GM03348 (cell line): ENCODE data around the gene IMMP1L.
"Not testable (repeated sequence)": the region's sequence is repeated elsewhere in the genome, so short reads cannot be mapped to it uniquely, and the experiment has no call there.

Experiments
- DNase-seq: peaks from one replicate; pipeline ENCODE4 v3.0.0; 2012; ENCODE audit warnings: low spot score

The IMMP1L gene

GRCh38 chr11:31509429-31510345, at the start of gene IMMP1L, which contains the start of gene ELP4:
Gene IMMP1L (minus strand): TSS chr11:31509622. CDS start chr11:31463276, 46,346 bp downstream.
Gene ELP4 (plus strand): TSS chr11:31509767. CDS start chr11:31509785, 18 bp downstream.
- DNase-seq: peak; percentile 99

- DNase-seq: no peak
Observed at GRCh38 chr11:31558001-31558400, 48.6 kb upstream of the IMMP1L start.

GRCh38 chr11:31555938-31556337, 46.5 kb upstream of the IMMP1L start:
- no peak for DNase-seq

DNA sequence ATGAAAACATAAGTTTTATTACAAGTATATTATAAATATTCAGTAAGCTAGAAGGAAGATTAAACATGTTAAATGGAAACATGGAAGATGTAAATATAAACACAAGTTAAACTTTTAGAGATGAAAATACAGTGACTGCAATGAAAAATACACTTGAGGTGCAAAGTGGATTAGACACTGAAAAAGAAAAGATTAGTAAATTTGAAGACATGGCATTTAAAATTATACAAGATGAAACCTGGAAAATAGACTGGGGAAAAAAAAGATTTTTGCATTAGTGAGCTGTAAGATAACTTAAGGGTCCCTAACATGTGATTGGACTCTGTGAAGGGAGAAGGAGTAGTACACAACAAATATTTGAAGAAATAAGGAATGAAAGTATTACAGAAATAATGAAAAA, 33.4 kb upstream of the IMMP1L start:
- DNase-seq: no peak

GRCh38 chr11:31535479-31535878, 26.1 kb upstream of the IMMP1L start:
- no peak for DNase-seq

DNA sequence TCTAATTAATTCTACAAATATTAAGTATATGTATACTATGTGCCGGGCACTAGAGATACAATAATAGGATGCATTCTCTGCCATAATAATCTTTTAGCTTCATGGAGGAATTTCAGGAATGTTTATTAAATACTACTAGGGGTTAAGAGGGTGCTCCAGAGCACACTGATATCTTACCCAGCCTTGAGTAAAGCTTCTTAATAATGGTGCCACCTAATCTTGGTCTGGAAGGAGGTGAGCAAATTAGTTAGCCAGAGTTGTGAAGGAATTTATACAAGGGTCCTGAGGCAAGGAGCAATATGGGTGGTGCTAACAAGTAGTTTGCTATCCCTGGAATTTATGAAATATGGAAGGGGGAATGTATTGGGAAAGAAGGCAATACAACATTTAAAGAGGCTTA, 21.9 kb upstream of the IMMP1L start:
- DNase-seq: no peak

DNA sequence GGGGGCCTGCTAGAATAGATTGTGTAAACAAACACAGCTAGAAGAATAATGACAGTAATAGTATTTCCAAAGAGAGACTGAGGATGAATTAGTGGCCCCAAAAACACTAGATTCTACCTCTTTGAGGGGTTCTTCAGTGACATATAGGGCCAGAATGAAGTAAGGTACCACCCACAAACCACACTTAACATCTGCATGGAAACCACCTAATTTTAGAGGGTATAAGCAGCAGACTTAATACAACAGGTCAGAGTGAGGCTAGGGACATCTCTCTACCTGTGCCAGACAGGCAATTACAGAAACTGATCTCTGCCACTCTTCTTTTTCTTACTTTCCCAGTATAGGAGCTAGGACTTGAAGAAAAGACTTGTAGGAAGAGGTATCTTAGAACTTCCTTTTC, 20.3 kb upstream of the IMMP1L start:
- no peak for DNase-seq

GRCh38 chr11:31529189-31529588, 19.8 kb upstream of the IMMP1L start:
- DNase-seq: no peak

GRCh38 chr11:31521497-31522150, 12.2 kb upstream of the IMMP1L start:
- DNase-seq: no peak

DNA sequence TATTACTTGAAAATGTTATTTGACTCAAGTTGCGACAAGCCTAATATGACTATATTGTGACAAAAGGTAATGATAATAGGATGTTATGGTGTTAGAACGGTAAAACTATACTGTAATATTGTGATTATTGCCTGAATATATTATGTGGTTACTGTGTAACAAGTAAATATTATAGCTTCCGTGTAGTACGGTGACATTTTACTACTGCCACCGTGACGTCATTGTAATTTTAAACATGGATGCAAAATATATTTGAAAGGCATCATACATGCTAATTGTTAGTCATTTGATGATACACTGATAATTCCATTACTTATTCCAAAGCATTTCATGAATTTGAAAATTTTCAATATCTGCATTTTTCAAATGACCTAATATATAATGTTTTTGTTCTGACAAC, 2.7 kb upstream of the IMMP1L start:
- no peak for DNase-seq

GRCh38 chr11:31509051-31509428, 382 bp downstream of the IMMP1L start:
- DNase-seq: peak; percentile 6

- DNase-seq: no peak
Observed at GRCh38 chr11:31500560-31500959, 8.9 kb downstream of the IMMP1L start.

GRCh38 chr11:31499576-31500178, 9.7 kb downstream of the IMMP1L start:
- no peak for DNase-seq

DNA sequence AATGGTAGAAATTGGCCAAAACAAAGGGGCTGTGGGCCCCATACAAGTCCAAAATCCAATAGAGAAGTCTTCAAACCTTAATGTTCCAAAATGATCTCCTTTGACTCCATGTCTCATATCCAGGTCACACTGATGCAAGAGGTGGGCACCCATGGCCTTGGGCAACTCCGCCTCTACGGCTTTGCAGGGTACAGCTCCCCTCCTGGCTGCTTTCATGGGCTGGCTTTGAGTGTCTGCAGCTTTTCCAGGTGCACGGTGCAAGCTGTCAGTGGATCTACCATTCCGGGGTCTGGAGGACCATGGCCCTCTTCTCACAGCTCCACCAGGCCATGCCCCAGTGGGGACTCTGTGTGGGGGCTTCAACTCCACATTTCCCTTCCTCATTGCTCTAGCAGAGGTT, 15.7 kb downstream of the IMMP1L start:
- not testable (repeated sequence) for DNase-seq

- DNase-seq: no peak
Observed at GRCh38 chr11:31493235-31493634, 16.2 kb downstream of the IMMP1L start.

DNA sequence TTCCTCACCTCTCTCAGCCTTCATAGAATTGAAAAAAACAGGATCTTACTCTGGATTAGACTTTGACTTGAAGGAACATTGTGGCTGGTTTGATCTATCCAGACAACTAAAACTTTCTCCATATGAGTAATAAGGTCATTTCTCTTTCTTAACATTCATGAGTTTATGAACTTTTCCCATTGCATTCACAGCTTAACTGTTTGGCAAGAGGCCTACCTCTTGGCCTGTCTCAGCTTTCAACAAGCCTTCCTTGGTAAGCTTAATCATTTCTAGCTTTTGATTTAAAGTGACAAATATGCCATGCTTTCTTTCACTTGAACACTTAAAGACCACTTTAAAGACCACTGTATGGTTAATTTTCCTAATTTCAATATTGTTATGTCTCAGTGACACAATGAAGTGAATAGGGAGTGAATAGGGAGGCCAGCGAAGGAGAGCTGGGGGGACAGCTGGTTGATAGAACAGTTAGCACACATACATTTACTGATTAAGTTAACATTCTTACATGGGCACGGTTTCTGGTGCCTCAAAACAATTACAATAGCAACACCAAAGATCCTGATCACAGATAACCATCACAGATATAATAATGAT, 17.0 kb downstream of the IMMP1L start:
- DNase-seq: peak; percentile 2

GRCh38 chr11:31487848-31488247, 21.6 kb downstream of the IMMP1L start:
- DNase-seq: peak; percentile 24

- no peak for DNase-seq
Observed at GRCh38 chr11:31484497-31484896, 24.9 kb downstream of the IMMP1L start.

GRCh38 chr11:31480930-31481329, 28.5 kb downstream of the IMMP1L start:
- no peak for DNase-seq

DNA sequence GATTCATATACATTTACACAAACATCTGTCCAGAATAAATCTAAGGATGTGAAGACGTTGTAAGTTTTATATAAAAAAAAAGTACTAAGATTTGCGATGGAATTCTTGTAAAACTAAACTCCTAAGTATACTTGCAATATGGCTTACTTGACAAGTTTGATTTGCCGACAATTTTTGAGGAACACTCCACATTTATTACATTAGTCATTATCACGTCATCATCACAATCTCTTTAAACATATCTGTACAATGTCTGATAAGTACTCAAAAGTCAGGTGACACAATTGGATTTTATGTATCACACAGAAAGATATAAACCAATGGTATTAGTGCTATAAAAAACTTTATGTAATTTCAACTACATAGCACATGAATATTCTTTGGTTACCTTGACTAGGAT, 30.4 kb downstream of the IMMP1L start:
- DNase-seq: no peak

DNA sequence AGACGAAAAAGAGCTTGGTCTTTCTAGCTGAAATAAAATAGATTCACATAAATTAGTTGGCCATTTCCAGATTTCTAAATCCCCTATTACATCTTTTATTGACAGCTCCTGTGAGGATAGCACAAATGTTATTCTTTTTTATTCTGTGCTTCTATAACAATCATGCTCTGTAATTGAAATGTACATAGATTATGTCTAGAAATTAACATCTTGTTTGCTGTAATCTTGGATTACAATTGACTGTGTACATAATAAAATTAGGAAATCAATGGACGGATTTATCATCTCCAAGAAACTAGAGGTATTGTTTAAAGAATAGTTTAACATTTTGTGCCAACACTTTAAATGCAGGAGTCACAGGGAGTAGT, 31.2 kb downstream of the IMMP1L start:
- DNase-seq: no peak

DNA sequence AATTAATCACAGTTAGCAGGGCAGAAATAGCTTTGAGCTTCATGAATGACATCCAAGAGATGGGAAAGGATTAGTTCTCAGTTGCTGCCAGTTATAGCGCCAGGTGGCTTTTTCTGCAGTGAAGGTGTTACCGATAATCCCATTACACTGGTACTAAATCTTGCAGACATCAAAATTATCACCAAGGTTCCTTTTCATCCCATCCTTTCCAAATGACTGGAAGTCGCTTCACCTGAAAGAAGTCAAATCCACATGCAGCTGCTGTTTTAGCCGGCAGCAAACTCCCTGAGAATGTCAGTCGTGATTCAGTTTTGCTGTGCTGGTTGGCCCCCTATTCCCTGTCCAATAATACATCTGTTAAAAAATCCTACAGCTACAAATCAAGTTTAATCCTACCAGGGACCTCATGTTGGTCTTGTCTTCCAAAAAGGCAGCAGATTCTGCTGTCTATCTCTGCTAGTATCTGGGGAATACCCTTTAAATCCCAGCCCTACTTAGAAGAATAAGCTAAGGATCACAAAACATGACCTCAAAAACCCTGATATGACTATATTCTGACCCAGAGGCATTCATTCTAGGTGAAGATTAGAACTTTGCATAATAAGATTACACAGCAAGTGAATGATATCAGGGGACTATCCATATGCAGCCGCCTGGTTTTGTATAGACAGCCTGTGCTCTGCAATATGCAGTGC, 31.7 kb downstream of the IMMP1L start:
- no peak for DNase-seq
